K562 (cell line): ENCODE measurements around the gene ZFPM1. TPM values are rescaled to one million over a fixed set of nuclear protein-coding genes. Genes with fewer than 3 reads are reported as not detected.

Source experiments
- SIX5 ChIP-seq, 2 experiments: IDR thresholded peaks; 2 replicates each; pipeline ENCODE4 v1.6.1; 2011; ENCODE audit warnings: low read length in 2 of 2, borderline replicate concordance in 1 of 2, low read depth in 1 of 2, mild to moderate bottlenecking in 1 of 2, moderate library complexity in 1 of 2; ENCODE audit not compliant: insufficient read depth in 1 of 2
- SRF ChIP-seq, 2 experiments: fragments of 250-450, 450-650 bp in 1 of 2; sonication (Bioruptor Pico) in 1 of 2; sonication (generic) in 1 of 2; formaldehyde crosslinking; IDR thresholded peaks; 2 replicates each; pipeline versions ENCODE4 v1.5.0 to v1.5.1; 2020 to 2022; ENCODE audit warnings: mild to moderate bottlenecking in 1 of 2, missing genetic modification reagents in 1 of 2
- TARDBP ChIP-seq: fragments of 450-650 bp; IDR thresholded peaks from 2 replicates; pipeline ENCODE4 v1.6.1; 2016
- polyA plus RNA-seq, 8 experiments: library from polyadenylated mRNA; depleted of rRNA in 4 of 8; stranded (reverse) in 5 of 8; unstranded in 3 of 8; fragments of >200 nt; fragmentation: Nextera tagmentation in 2 of 8; fragmentation: Illumina TruSeq in 1 of 8; extraction: Ambion mirVana in 2 of 8; extraction: Trizol in 1 of 8; gene quantifications; 2 replicates each; pipeline versions ENCODE4 v1.2.1 to v1.2.3, GENCODE V29; 2011 to 2014; ENCODE audit warnings: inconsistent platforms in 1 of 8, missing spikeins in 1 of 8
- total RNA-seq, 7 experiments: library from RNA; depleted of rRNA in 6 of 7; stranded (reverse); fragments of >200 nt in 6 of 7; fragmentation: Illumina TruSeq in 2 of 7; extraction: Trizol in 2 of 7; gene quantifications; 2 replicates each; pipeline versions ENCODE4 v1.2.1 to v1.2.3, GENCODE V29; 2011 to 2021; ENCODE audit warnings: low replicate concordance in 1 of 7
- TF ChIP-seq, protein P1 (sequence below), 2 experiments: IDR thresholded peaks in 1 of 2; conservative IDR thresholded peaks in 1 of 2; 2 replicates each; pipeline ENCODE4 v1.6.1; 2016; ENCODE audit warnings: low read depth in 2 of 2, mild to moderate bottlenecking in 1 of 2, missing compliant biosample characterization in 1 of 2, missing genetic modification characterization in 1 of 2, moderate library complexity in 1 of 2
- TF ChIP-seq, protein P2 (sequence below), 2 experiments: IDR thresholded peaks; 2 replicates each; pipeline ENCODE4 v1.6.1; 2012; ENCODE audit warnings: improper control_type of control experiment in 2 of 2, low read depth in 2 of 2, low read length in 2 of 2, borderline replicate concordance in 1 of 2
- TF ChIP-seq, protein P3 (sequence below): fragments of 250-450 bp; sonication (Bioruptor Pico); IDR thresholded peaks from 2 replicates; pipeline ENCODE4 v1.9.0; 2021; ENCODE audit warnings: mild to moderate bottlenecking
- TF ChIP-seq, protein P4 (sequence below): fragments of 450-650 bp; IDR thresholded peaks from 2 replicates; pipeline ENCODE4 v1.6.1; 2018; ENCODE audit not compliant: partially characterized antibody

Gene ZFPM1
- total and polyA plus RNA-seq, 9 of the 15 experiments (the other 6 are each of a cell fraction or from before 2014, with no cell fraction given), result 0.03 to 35.9 (median 1.4) TPM

DNA sequence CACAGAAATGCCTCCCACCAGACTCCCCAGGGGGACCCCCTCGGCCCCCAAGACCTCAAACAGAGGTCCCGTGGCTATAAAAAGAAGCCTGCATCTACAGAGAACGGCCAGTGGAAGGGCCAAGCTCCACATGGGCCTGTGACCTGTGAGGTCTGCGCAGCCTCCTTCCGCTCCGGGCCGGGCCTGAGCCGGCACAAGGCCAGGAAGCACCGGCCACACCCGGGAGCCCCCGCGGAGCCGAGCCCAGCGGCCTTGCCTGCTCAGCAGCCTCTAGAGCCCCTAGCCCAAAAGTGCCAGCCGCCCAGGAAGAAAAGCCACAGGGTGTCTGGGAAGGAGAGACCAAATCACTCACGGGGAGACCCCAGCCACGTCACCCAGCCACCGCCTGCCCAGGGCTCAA lies 18.3 kb upstream of the ZFPM1 start (continued):
- TF ChIP-seq, protein P1, sequence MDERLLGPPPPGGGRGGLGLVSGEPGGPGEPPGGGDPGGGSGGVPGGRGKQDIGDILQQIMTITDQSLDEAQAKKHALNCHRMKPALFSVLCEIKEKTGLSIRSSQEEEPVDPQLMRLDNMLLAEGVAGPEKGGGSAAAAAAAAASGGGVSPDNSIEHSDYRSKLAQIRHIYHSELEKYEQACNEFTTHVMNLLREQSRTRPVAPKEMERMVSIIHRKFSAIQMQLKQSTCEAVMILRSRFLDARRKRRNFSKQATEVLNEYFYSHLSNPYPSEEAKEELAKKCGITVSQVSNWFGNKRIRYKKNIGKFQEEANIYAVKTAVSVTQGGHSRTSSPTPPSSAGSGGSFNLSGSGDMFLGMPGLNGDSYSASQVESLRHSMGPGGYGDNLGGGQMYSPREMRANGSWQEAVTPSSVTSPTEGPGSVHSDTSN (CRISPR knock-in tag; IDR thresholded peaks at IDR 0.05; ENCODE audit: low read depth), result no peak
- TF ChIP-seq, protein P1 (tag; conservative IDR thresholded peaks at IDR 0.05; ENCODE audit: low read depth), result no peak
- TF ChIP-seq TARDBP (no peak), SRF (CRISPR knock-in tag; IDR thresholded peaks at IDR 0.05) (no peak), SIX5 (IDR thresholded peaks at IDR 0.05; ENCODE audit: borderline replicate concordance in 1 of 2, insufficient read depth in 1 of 2, low read depth in 1 of 2, low read length in 2 of 2) (no peak)
- TF ChIP-seq, protein P2, sequence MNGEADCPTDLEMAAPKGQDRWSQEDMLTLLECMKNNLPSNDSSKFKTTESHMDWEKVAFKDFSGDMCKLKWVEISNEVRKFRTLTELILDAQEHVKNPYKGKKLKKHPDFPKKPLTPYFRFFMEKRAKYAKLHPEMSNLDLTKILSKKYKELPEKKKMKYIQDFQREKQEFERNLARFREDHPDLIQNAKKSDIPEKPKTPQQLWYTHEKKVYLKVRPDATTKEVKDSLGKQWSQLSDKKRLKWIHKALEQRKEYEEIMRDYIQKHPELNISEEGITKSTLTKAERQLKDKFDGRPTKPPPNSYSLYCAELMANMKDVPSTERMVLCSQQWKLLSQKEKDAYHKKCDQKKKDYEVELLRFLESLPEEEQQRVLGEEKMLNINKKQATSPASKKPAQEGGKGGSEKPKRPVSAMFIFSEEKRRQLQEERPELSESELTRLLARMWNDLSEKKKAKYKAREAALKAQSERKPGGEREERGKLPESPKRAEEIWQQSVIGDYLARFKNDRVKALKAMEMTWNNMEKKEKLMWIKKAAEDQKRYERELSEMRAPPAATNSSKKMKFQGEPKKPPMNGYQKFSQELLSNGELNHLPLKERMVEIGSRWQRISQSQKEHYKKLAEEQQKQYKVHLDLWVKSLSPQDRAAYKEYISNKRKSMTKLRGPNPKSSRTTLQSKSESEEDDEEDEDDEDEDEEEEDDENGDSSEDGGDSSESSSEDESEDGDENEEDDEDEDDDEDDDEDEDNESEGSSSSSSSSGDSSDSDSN (IDR thresholded peaks at IDR 0.05; ENCODE audit: borderline replicate concordance in 1 of 2, low read depth in 2 of 2, low read length in 2 of 2), result peak; percentile 58 to 80; a peak in 1 of 4 replicates
- TF ChIP-seq, protein P3, sequence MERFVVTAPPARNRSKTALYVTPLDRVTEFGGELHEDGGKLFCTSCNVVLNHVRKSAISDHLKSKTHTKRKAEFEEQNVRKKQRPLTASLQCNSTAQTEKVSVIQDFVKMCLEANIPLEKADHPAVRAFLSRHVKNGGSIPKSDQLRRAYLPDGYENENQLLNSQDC (CRISPR knock-in tag), result no peak
- TF ChIP-seq, protein P4, sequence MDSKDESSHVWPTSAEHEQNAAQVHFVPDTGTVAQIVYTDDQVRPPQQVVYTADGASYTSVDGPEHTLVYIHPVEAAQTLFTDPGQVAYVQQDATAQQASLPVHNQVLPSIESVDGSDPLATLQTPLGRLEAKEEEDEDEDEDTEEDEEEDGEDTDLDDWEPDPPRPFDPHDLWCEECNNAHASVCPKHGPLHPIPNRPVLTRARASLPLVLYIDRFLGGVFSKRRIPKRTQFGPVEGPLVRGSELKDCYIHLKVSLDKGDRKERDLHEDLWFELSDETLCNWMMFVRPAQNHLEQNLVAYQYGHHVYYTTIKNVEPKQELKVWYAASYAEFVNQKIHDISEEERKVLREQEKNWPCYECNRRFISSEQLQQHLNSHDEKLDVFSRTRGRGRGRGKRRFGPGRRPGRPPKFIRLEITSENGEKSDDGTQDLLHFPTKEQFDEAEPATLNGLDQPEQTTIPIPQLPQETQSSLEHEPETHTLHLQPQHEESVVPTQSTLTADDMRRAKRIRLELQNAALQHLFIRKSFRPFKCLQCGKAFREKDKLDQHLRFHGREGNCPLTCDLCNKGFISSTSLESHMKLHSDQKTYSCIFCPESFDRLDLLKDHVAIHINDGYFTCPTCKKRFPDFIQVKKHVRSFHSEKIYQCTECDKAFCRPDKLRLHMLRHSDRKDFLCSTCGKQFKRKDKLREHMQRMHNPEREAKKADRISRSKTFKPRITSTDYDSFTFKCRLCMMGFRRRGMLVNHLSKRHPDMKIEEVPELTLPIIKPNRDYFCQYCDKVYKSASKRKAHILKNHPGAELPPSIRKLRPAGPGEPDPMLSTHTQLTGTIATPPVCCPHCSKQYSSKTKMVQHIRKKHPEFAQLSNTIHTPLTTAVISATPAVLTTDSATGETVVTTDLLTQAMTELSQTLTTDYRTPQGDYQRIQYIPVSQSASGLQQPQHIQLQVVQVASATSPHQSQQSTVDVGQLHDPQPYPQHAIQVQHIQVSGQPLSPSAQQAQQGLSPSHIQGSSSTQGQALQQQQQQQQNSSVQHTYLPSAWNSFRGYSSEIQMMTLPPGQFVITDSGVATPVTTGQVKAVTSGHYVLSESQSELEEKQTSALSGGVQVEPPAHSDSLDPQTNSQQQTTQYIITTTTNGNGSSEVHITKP, result no peak
